ENCODE data around the gene WRAP73.

The WRAP73 gene, protein sequence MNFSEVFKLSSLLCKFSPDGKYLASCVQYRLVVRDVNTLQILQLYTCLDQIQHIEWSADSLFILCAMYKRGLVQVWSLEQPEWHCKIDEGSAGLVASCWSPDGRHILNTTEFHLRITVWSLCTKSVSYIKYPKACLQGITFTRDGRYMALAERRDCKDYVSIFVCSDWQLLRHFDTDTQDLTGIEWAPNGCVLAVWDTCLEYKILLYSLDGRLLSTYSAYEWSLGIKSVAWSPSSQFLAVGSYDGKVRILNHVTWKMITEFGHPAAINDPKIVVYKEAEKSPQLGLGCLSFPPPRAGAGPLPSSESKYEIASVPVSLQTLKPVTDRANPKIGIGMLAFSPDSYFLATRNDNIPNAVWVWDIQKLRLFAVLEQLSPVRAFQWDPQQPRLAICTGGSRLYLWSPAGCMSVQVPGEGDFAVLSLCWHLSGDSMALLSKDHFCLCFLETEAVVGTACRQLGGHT

DNA sequence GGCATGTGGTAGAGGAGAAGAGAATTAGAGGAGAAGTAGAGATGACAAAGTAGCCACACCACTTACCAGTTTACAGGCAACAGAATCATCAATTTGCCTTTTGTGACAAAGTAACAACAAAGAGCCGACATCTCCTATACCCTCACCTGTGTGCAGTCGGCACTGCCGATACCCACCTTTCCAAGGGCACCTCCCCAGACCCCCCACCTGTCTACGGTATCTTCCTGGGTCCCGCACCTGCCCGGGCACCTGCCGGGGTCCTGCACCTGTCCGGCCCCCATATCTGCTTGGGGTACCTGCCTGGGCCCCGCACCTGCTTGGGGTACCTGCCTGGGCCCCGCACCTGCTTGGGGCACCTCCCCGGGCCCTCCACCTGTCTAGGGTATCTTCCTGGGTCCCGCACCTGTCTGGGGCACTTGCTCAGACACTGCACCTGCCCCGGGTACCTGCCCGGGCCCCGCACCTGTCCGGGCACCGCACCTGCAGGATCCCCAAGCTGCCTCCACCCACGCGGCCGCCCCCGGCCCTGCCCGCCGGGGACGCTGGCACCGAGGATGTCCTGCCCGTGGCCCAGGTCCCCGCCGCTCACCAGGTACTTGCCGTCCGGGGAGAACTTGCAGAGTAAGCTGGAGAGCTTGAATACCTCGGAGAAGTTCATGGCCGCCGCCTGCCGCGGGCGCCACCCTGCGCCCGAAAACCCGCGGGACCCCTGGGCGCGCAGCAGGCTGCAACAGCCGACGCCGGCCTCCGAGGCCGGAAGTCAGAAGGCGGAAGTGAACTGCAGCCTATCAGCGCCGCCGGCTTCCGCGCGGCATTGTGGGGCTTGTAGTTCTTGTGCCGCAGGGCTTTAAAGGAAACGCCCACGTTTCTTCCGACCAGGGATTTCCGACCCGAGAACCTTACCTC, at the start of gene WRAP73:
WRAP73 (minus strand) TSS at position 762 of the 906 bp plus-strand sequence; CDS start at position 658, 104 bp downstream.
- peak; percentile 95 for DNase-seq

DNA sequence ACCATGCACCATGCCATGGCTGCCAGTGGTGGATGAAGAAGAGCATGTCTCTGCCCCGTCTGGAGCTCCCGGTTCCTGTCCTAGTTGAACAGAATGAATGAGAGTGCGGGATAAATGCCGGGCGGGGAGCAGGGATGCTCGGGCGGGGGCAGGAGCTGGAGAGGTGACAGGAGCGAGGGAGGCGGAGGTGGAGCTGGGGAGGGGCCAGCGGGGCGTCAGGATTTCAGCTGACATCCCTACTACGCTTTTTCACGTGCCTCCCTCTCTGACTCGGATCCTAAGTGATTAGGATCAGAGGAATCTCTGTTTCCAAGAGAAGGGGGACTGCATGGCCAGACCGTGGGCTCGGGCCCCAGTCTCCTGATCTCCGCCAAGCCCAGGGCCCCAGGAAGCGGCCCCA, 49.7 kb upstream of the WRAP73 start:
- DNase-seq, result no peak

DNA sequence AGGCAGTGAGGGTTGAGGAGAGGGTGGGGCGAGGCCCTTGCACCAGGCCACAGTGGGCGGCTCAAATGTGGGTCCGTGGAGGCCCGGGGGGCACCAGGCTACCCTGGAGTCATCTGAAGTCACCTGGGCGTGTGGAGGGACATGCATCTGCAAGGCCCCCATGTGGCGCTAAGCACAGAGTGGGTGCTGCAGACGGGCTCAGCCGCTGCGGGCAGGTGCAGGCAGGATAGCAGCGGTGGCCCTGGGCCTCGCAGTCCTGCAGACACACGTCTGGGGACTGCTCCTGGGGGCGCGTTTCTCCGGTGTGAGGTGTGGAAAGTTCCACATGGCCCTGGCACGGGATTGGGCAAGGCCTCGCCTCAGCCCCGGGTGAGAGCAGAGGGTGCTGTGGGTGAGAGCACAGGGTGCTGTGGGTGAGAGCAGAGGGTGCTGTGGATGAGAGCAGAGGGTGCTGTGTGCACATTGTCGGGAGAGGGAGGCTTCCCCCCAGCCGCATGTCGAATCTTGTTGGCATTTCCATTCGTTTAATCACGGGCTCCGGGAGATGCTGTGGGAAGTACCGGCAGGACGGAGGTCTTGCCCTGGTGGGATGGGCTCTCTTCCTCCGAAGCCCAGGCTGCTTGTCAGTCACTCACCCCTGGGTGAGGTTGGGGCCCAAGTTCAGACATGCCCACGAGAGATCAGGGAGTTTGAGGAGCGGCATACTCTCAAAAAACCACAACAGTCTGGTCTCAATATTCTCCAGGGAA, 48.9 kb upstream of the WRAP73 start:
- no peak for DNase-seq

DNA sequence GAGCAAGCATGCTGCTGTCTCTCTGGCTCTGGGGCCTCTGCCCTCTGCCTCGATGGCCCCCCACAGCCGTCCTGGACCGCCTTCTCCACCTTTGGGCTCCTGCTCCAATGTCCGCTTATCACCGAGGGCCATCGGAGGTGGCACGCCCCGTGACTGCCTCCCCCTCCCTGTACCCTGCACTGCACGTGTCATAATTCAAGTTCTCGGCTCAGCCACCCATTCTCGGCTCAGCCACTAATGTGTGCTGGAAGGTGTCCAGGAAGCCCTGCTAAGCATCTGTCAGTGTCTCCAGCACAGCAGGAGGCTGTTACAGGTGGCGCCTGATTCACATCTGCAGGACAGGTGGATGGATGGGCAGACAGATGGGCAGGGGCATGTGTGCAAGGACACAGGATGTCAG, 47.9 kb upstream of the WRAP73 start:
- DNase-seq, result no peak

DNA sequence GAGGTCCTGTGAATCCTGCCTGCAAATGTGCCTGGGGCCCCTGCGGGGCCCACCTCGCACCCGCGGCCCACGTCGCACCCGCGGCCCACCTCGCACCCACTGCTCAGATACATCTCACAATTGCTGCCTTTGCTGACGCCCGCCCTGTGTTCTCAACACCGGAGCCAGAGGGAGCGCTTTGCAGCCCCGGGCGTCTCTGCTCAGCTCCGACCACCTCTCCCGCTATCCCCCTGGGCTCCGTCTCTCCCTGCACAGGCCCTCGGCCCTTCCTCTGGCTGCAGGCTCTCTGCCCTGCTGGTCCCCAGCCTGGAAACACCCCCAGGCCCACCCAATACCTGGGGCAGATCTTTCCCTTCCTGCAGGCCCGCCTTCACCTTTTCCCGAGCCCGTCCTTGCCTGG, 47.2 kb upstream of the WRAP73 start:
- no peak for DNase-seq

DNA sequence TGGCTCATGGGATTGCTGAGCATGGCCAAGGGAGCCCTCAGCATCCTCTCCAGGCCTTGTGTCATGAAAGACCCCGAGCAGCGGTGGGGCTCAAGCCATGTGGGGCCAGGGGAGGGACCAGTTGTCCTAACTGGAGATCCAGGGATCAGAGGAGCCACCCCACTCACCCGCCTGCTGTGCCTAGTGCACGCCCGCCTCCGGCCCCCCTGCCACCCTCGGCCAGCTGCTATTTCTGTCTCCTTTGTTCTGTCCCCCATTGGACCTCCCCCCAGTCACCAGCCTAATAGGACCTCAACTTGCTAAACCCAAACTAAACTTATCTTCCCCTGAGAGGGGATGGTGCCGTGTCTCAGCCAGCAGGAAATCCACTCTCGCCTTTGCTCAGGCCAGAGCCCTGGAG, 46.8 kb upstream of the WRAP73 start:
- DNase-seq, result no peak

DNA sequence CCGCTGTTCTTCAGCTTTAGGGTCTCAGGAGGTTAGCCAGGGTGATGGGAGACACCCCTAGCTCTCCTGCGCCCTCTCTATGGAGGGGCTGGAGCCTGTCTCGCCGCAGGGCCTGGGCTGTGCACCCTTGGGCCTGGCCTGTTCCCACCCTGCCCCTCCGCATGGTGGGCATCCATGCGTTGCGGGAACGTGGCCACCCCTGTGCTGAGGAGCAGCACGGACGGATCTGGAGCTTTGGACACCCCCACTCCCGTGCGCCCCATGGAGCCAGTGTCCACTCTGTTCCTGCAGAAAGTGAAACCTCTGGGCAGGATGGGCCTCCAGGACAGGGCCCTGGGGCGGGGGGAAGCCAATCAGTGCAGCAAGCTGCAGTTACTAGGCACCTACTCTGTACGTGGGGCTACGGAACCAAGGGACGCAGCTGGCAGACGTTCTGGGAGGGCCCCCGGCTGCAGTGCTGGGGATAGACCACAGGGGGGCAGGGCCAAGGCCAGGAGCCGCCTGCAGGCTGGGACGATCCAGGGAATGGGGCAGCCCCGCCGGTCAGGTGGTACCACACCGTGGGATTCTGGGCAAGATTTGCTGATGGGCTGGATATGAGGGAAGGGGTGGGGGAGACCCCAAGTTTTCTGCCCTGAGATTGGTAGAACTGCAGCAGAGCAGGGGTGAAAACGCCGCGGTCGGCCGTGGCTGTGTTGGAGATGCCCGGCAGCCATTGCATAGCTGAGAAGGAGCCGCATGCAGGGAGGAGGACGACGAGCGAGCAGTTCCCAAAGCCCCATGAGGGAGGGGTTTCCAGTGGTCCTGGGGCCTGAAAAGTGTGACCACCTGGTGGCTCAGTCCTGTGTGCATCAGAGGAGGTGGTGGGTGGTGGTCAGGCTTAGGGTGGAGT, 45.7 kb upstream of the WRAP73 start:
- peak; percentile 74 for DNase-seq

DNA sequence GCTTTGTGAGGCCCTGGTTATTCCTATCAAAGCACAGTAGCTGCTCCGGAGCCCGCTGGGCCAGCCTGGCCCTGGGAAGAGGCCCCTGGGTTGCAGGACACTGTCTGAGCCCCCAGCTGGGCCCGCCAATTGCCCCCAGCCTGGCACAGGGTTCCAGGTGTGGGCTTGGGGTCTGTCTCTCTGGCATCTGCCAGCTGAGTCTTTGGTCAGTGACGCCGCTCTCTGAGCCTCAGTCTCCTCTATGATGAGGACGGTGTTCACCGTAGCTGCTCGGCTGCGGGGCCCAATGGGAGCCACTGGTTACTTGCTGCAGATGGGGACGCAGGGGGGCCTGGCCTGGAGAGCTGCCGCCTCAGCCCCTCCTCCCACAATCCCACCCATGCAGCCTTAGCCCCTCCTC, 43.4 kb upstream of the WRAP73 start:
- no peak for DNase-seq

DNA sequence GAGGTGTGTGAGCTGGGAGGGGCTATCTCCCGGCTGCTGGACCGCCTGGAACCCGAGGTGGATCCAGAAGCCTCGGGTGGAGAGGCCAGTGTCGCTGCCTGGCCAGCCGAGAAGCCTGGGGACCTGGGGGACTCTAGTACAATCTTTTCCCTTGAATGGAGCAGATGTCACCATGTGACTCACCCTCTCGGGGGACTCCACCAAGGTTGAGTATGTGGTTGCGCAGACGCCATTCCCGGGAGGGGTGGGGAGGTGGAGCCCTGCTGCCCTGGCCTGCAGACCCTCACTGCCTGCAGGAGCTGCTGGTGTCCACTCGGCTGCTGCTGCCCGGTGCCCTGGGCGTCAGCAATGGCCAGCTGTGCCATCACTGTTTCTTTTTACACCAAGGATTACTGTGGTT, 42.7 kb upstream of the WRAP73 start:
- peak; percentile 67 for DNase-seq

DNA sequence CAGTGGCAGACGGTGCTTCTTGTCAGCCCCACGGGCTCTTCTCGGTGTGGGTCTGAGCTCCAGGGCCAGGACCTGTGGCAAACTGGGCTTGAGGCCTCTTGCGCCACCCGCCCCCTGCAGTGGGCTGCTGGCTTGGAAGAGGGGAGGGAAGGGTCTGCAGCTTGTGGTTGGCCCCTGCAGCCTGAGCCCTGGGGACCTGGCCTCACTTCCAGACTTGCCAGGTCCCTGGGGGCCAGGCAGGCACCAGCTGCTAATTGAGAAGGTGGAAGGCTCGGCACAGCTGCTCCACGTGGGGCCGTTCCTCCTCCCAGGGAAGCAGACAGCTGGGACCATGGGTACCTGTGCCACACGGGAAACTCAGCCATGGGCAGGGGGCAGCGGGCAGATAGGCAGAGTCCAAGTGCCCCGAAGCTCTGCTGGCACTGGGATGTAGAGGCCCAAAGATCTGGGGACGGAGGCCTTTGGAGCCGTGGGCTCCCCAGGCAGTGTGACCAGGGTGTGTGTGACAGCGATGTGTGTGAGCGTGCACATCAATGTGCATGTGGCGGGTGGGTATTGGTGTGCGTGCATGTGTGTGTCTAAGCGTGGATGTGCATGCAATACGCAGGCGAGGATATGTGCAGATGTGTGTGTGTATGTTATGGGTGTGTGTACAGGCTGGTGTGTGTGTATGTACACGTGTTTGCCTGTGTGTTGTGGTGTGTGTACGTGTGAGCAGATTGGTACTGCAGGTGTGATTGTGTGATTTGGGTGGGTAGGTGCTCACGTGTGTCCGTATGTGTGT, 41.7 kb upstream of the WRAP73 start:
- no peak for DNase-seq

DNA sequence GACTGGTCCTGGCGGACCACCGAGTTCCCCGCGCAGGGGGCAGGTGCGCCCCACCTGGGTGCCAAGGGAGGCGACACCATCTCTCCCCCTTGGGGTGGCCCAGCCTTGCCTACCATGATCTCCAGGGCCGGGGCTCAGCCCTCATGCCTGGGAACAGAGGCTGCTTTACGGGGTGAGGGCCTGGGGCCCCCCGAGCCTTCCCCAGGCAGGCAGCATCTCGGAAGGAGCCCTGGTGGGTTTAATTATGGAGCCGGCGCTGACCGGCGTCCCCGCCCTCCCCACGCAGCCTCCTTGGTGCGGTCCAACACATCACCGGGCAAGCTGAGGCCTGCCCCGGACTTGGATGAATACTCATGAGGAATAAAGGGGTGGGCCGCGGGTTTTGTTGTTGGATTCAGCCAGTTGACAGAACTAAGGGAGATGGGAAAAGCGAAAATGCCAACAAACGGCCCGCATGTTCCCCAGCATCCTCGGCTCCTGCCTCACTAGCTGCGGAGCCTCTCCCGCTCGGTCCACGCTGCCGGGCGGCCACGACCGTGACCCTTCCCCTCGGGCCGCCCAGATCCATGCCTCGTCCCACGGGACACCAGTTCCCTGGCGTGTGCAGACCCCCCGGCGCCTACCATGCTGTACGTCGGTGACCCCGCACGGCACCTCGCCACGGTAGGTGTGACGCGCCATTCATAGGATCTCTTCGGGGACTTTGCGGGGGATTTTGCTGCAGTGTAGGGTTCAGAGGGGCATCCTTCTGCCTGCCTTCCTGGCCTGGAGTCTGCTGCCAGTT, 40.6 kb upstream of the WRAP73 start:
- no peak for DNase-seq

DNA sequence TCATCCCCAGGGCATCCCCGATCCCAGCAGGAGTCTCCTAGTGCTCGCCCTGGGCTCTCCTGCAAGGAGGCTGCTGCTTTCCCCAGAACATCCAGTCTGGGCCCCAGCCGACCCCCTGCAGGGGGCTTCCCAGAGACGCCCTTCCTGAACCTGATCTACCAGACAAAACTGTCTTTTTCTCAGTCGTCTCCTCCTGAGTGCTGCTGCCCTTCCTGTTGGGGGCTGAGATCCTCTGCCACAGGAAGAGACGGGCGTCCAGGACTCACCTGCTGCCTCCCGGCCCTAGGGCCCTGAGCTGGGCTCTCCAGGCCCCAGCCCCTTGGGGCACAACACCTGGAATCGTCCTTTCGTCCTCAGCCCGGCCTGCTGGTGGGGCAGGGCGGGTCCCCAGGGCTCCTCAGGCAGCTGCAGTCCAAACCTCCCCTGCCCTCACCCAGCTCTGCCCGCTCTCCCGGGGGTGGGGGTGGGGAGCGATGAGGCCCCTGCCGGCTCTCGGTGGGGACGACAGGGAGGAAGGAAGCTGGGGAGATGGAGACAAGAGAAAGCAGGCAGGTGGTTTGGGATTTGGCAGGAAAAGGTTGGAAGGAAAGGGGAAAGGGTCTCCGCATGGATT, 39.3 kb upstream of the WRAP73 start:
- DNase-seq, result no peak

DNA sequence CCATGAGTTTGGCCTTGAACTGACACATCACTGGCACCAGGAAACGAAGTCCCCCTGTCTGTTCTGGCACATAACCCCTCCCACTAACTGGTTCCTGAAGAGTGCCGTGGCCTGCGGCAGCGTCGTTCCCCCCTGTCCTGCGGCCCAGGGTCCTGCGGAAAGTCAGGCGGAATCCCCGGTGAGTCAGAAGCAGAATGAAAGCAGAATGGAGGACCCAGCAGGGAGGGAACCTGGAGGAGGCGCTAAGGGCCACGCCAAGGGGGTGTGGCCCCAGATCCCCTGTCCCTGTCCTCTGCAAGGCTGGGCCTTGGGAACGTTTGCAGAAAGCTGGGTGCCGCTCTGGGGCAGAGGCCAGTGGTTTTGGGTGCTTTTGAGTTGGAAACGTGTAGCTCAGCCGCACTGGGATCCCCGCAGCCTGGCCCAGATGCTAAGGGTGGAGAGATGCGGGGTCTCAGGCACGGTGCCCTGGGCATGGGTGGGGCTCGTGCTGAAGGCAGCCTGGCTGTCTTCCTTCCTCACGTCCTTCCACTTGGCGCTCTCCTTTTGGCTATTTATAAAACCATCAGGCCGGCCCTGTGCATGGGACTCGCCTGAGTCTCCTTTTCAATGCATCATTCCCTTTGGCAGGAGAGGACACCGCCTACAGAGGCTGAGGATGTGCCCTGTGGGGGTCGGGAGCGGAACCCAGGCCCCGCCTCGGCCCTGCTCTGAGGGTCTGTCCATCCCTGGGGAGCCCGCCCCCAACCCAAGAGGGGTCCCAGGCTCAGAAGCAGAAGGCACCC, 38.6 kb upstream of the WRAP73 start:
- DNase-seq, result no peak

DNA sequence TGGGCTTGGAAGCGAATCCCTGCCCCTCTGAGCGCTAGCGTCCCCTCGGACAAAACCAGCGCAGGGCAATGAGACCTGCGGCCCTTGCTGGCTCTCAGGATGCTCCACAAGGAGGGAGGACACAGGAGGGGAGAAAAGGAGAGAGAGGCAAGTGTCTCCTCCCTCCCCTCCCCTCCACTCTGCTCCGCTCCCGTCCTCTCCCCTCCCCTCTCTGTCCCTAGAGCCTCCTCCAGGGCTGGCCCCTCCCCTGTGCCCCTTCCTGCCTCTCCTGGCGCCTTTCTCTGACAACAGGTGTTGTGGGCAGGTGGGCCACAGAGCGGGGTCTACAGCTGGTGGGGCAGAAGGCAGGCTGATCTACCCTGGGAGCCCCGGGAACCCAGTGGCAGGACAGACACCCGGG, 37.6 kb upstream of the WRAP73 start:
- DNase-seq, result no peak

DNA sequence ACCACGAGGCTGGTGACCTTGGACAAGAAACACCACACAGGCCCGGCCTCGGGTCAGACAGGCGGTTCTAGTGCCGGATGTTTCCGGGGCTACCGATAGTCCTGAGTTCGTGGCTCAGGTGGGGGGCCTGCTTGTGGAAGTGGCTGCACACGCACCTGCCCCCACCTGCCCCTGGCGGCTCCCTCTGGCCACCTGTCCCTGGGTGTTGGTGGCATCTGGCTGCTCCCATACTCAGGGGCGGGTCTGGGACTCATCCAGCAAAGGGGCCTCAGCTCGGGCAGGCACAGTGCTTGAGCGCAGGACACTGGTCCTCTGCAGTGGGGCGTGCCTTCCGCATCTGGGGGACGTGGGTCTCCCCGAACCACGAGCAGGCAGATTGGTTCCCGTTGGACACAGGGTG, 36.0 kb upstream of the WRAP73 start:
- no peak for DNase-seq

DNA sequence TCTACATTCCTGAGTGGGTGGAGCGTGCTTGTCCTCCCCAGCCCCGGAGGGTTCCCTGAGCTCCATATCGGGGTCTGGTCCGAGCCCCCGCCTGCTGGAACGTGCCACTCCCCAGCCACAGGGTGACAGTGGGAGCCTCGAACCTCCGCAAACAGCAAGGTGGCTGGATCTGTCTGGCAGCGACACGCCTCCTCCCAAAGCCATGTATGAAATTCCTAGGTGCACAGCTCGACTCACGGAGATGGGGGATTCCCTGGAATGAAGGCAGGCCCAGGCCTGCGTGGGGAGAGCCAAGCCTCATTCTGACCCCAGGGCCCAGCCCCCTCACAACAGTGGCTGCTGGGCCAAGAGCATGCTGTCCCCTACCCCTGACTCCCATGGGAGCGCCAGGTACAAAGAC, 35.3 kb upstream of the WRAP73 start:
- DNase-seq, result no peak

DNA sequence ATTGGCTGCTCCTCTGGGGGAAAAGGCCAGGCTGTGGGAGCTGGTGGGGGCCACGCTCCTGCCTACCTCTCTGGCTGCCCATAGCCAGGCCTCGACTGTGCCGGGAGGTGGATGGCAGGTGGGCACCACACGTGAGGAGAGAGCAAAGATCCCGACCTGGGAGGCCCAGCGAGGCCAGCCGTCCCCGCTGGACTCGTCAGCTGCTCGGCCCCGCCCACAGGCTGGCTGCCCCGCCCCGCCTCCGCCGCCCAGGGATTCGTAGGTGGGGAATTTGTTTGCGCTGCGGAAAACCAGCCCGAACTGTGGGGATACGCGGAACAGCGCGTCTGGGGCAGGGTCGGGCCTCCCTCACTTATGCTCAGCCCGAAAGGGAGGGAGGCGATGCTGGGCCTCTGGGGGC, 34.1 kb upstream of the WRAP73 start:
- no peak for DNase-seq

DNA sequence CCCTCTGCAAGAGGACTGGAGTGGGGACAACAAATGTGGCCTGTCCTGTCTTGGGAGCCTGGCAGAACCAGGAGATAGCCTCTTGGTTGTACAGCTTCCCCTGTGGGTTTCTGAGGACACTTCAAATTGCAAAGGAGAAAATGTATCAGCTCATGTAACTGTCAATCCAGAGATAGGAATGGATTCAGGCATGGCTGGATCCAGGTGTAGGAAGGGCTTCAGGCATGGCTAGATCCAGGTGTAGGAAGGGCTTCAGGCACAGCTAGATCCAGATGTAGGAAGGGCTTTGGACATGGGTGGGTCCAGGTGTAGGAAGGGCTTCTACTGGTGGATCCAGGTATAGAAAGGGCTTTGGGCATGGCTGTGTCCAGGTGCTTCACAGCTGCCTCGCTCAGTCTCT, 33.3 kb upstream of the WRAP73 start:
- DNase-seq, result no peak
